H1 (cell line): ENCODE data around the gene JPH3. TPM values are rescaled to one million over a fixed set of nuclear protein-coding genes. Genes with fewer than 3 reads are reported as not detected.

ENCODE experiments used
- CTCF ChIA-PET: fragments of 300-600 bp; sonication (Branson Sonifier 250); formaldehyde crosslinking; loops from one replicate; lab custom pipeline; 2021; ENCODE audit not compliant: partially characterized antibody; lab: Charles Lee
- POLR2A ChIA-PET: fragments of 300-600 bp; sonication (Branson Sonifier 250); formaldehyde crosslinking; loops from one replicate; lab custom pipeline; 2021; ENCODE audit warnings: inconsistent platforms; ENCODE audit not compliant: partially characterized antibody; lab: Charles Lee
- DNase-seq, 2 experiments: peaks; one replicate each; pipeline versions ENCODE4 v3.0.0 to v3.0.0-alpha.2; 2010 to 2022; ENCODE audit warnings: low spot score in 2 of 2, low read depth in 1 of 2, mixed read lengths in 1 of 2
- FAIRE-seq: peaks from 2 replicates; lab custom pipeline; 2011; peaks lifted over from hg19 to GRCh38; lab: Jason Lieb, UNC
- H2AFZ ChIP-seq: 2 replicates; pipeline ENCODE4 v1.8.1; 2012; ENCODE audit warnings: low read length, inconsistent platforms
- H2AK5ac ChIP-seq: 2 replicates; pipeline ENCODE4 v1.6.1; 2013; ENCODE audit warnings: low read depth, low read length
- H2BK120ac ChIP-seq: replicated peaks from 2 replicates; pipeline ENCODE3; 2013; ENCODE audit warnings: low read depth, low read length, inconsistent platforms
- H2BK12ac ChIP-seq: 2 replicates; pipeline ENCODE4 v1.6.1; 2013; ENCODE audit warnings: low read depth, low read length
- H2BK15ac ChIP-seq: 2 replicates; pipeline ENCODE4 v1.6.1; 2013; ENCODE audit warnings: low read length
- H2BK20ac ChIP-seq: 2 replicates; pipeline ENCODE4 v1.6.1; 2013; ENCODE audit warnings: low read length
- H2BK5ac ChIP-seq: 2 replicates; pipeline ENCODE4 v1.6.1; 2013; ENCODE audit warnings: low read depth, low read length
- H3K14ac ChIP-seq: 2 replicates; pipeline ENCODE4 v1.6.1; 2013; ENCODE audit warnings: inconsistent platforms; ENCODE audit not compliant: insufficient read length
- H3K18ac ChIP-seq: 2 replicates; pipeline ENCODE4 v1.6.1; 2013; ENCODE audit warnings: low read length; ENCODE audit errors: extremely low read depth
- H3K23ac ChIP-seq: 2 replicates; pipeline ENCODE4 v1.6.1; 2013; ENCODE audit warnings: inconsistent platforms; ENCODE audit not compliant: insufficient read length
- H3K23me2 ChIP-seq: 2 replicates; pipeline ENCODE4 v1.6.1; 2013; ENCODE audit warnings: low read depth, low read length
- H3K27ac ChIP-seq: 2 replicates; pipeline ENCODE4 v1.6.1; 2011; ENCODE audit warnings: low read depth, low read length, inconsistent platforms
- H3K27me3 ChIP-seq, 4 experiments: replicated peaks in 1 of 4; 1 replicate in 1 of 4; 2 replicates in 3 of 4; pipeline versions ENCODE4 v1.6.1 to v1.8.1; 2011 to 2013; ENCODE audit warnings: low read length in 3 of 4, mild to moderate bottlenecking in 3 of 4, inconsistent platforms in 2 of 4, mixed read lengths in 2 of 4, moderate library complexity in 1 of 4; ENCODE audit not compliant: control insufficient read depth in 3 of 4, insufficient read depth in 3 of 4; ENCODE audit errors: extremely low read depth in 1 of 4
- H3K36me3 ChIP-seq, 4 experiments: 2 replicates each; pipeline versions ENCODE4 v1.6.1 to v1.8.1; 2011 to 2013; ENCODE audit warnings: mild to moderate bottlenecking in 4 of 4, low read length in 3 of 4, moderate library complexity in 2 of 4, control low read depth in 1 of 4, inconsistent platforms in 1 of 4; ENCODE audit not compliant: insufficient read depth in 4 of 4, control insufficient read depth in 2 of 4
- H3K4ac ChIP-seq: replicated peaks from 2 replicates; pipeline ENCODE3; 2013; ENCODE audit warnings: low read length, low read depth, mixed read lengths, inconsistent platforms; ENCODE audit not compliant: insufficient read length
- H3K4me1 ChIP-seq, 4 experiments: replicated peaks in 1 of 4; 1 replicate in 1 of 4; 2 replicates in 3 of 4; pipeline versions ENCODE4 v1.6.1 to v1.8.1; 2011 to 2013; ENCODE audit warnings: low read length in 3 of 4, inconsistent platforms in 2 of 4, mixed read lengths in 1 of 4; ENCODE audit not compliant: insufficient read depth in 4 of 4, control insufficient read depth in 3 of 4
- H3K4me2 ChIP-seq, 2 experiments: 2 replicates each; pipeline versions ENCODE4 v1.6.1 to v1.8.1; 2011 to 2013; ENCODE audit warnings: low read depth in 2 of 2, low read length in 2 of 2, control low read depth in 1 of 2, inconsistent platforms in 1 of 2, mild to moderate bottlenecking in 1 of 2; ENCODE audit not compliant: insufficient read depth in 1 of 2
- H3K4me3 ChIP-seq, 4 experiments: fragments of 200-600, 300-600 bp in 1 of 4; sonication (generic), shearing (Covaris generic), sonication (Bioruptor Twin) in 1 of 4; 2 replicates each; pipeline versions ENCODE4 v1.5.1 to v1.8.1; 2011 to 2016; ENCODE audit warnings: low read length in 4 of 4, low read depth in 3 of 4, control low read depth in 2 of 4, inconsistent platforms in 2 of 4, mild to moderate bottlenecking in 2 of 4, mixed read lengths in 1 of 4, moderate library complexity in 1 of 4; ENCODE audit not compliant: insufficient read depth in 2 of 4; ENCODE audit errors: extremely low read depth in 1 of 4
- H3K56ac ChIP-seq: replicated peaks from 2 replicates; pipeline ENCODE3; 2013; ENCODE audit warnings: low read depth, mild to moderate bottlenecking, mixed read lengths, low read length, inconsistent platforms; ENCODE audit not compliant: insufficient read length
- H3K79me1 ChIP-seq: 2 replicates; pipeline ENCODE4 v1.6.1; 2013; ENCODE audit warnings: low read depth, low read length, control low read depth
- H3K79me2 ChIP-seq, 2 experiments: 2 replicates each; pipeline versions ENCODE4 v1.6.1 to v1.8.1; 2012 to 2013; ENCODE audit warnings: low read length in 2 of 2, mild to moderate bottlenecking in 2 of 2, inconsistent platforms in 1 of 2; ENCODE audit not compliant: insufficient read depth in 2 of 2, control insufficient read depth in 1 of 2
- H3K9ac ChIP-seq, 4 experiments: replicated peaks in 1 of 4; 1 replicate in 1 of 4; 2 replicates in 3 of 4; pipeline versions ENCODE4 v1.6.1 to v1.8.1; 2011 to 2013; ENCODE audit warnings: low read depth in 3 of 4, low read length in 3 of 4, control low read depth in 2 of 4, mild to moderate bottlenecking in 2 of 4, moderate library complexity in 2 of 4, inconsistent platforms in 1 of 4; ENCODE audit errors: extremely low read depth in 1 of 4
- H3K9me3 ChIP-seq, 2 experiments: 2 replicates each; pipeline versions ENCODE4 v1.6.1 to v1.8.1; 2012 to 2013; ENCODE audit warnings: mild to moderate bottlenecking in 2 of 2, moderate library complexity in 2 of 2, control low read depth in 1 of 2, inconsistent platforms in 1 of 2, low read depth in 1 of 2, low read length in 1 of 2, mixed read lengths in 1 of 2; ENCODE audit not compliant: insufficient read depth in 2 of 2
- H4K20me1 ChIP-seq, 2 experiments: replicated peaks in 1 of 2; 2 replicates each; pipeline versions ENCODE3 to v1.8.1; 2011 to 2013; ENCODE audit warnings: inconsistent platforms in 2 of 2, low read length in 2 of 2, mild to moderate bottlenecking in 1 of 2; ENCODE audit not compliant: insufficient read depth in 2 of 2, control insufficient read depth in 1 of 2
- H4K5ac ChIP-seq: 2 replicates; pipeline ENCODE4 v1.6.1; 2013; ENCODE audit warnings: low read length, low read depth, mixed read lengths, inconsistent platforms; ENCODE audit not compliant: insufficient read length
- H4K8ac ChIP-seq: 2 replicates; pipeline ENCODE4 v1.8.0; 2013; ENCODE audit warnings: mild to moderate bottlenecking, moderate library complexity, low read length, inconsistent platforms; ENCODE audit not compliant: insufficient read depth; ENCODE audit errors: extremely low read depth
- H4K91ac ChIP-seq: replicated peaks from 2 replicates; pipeline ENCODE3; 2013; ENCODE audit warnings: low read length, mixed read lengths, inconsistent platforms; ENCODE audit not compliant: insufficient read length
- RAD21 ChIP-seq, 2 experiments: IDR thresholded peaks in 1 of 2; conservative IDR thresholded peaks in 1 of 2; 2 replicates each; pipeline ENCODE4 v1.6.1; 2011; ENCODE audit warnings: low read depth in 2 of 2, low read length in 2 of 2, improper control_type of control experiment in 1 of 2, inconsistent platforms in 1 of 2, mild to moderate bottlenecking in 1 of 2, moderate library complexity in 1 of 2
- SP4 ChIP-seq: IDR thresholded peaks from 2 replicates; pipeline ENCODE4 v1.6.1; 2012; ENCODE audit warnings: low read length, inconsistent platforms
- WGBS, 2 experiments: shearing (Covaris generic) in 1 of 2; methylation state at CpG; one replicate each; pipeline versions ENCODE4 v1.1.6 to v1.1.7; 2013 to 2015; ENCODE audit warnings: low lambda C conversion rate in 2 of 2, mixed read lengths in 2 of 2, inconsistent platforms in 1 of 2, low coverage in 1 of 2, missing lambda C conversion rate in 1 of 2; ENCODE audit not compliant: insufficient replicate concordance in 2 of 2, insufficient coverage in 1 of 2, insufficient read length in 1 of 2; ENCODE audit errors: extremely low coverage in 1 of 2, missing lambda C conversion rate in 1 of 2; 5-methylcytosine and 5-hydroxymethylcytosine counted together
- polyA plus RNA-seq, 7 experiments: library from polyadenylated mRNA; depleted of rRNA in 3 of 7; stranded (reverse) in 5 of 7; unstranded in 2 of 7; fragments of >200 nt in 5 of 7; fragments of 200-250 nt in 2 of 7; gene quantifications; 1 replicate in 5 of 7; 2 replicates in 1 of 7; 4 replicates in 1 of 7; pipeline versions ENCODE4 v1.2.1 to v1.2.3, GENCODE V29; 2011 to 2013; ENCODE audit warnings: missing spikeins in 2 of 7, mixed read lengths in 2 of 7
- total RNA-seq: library from RNA; stranded (reverse); fragmentation: NEBNext Ultra II Directional; extraction: Animal tissue kit (Norgen Biotek cat#: 25700); gene quantifications from 2 replicates; pipeline ENCODE4 v1.2.1, GENCODE V29; 2021
- TF ChIP-seq, protein P1 (sequence below): IDR thresholded peaks from 2 replicates; pipeline ENCODE4 v1.6.1; 2011; ENCODE audit warnings: low read length, improper control_type of control experiment

JPH3 gene
- total and polyA plus RNA-seq, 2 of the 8 experiments (the other 6 are each of a cell fraction or from before 2014, with no cell fraction given) = 10.3 to 28.3 TPM

DNA sequence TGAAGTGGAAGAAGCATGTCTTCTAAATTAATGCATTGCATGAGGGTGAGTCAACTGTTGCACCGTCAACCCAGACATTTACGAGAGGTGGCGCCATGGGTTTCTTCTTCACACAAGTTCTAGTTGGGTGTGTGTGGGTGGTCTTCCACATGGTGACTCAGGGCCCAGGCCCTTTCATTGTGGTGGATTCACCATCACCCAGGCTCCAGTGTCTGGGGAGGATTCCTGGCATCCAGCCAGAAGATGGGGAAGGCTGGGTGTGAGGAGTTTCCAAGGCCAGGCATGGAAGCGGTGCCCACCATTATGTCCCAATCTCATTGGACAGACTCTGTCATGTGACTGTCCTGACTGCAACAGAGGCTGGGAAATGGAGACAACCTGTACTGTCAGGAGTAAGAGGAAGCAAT, 21.4 kb upstream of the JPH3 start:
- no peak for DNase-seq
- no peak overlapping the region for H3K9ac ChIP-seq
- FAIRE-seq = no peak
- no peaks in the 10 kb centered on the region for H3K79me1 ChIP-seq
- no peak overlapping the region for H2BK120ac ChIP-seq
- H2AK5ac ChIP-seq = no peak overlapping the region
- no peak overlapping the region for H3K4me3 ChIP-seq
- no peak overlapping the region for H4K5ac ChIP-seq
- 0 out of 7 replicates have a peak, but pooled peaks cover 0 to 2% (median 0%) of the 10 kb centered on the region in 4 experiments for H3K27me3 ChIP-seq
- TF ChIP-seq, protein P1, sequence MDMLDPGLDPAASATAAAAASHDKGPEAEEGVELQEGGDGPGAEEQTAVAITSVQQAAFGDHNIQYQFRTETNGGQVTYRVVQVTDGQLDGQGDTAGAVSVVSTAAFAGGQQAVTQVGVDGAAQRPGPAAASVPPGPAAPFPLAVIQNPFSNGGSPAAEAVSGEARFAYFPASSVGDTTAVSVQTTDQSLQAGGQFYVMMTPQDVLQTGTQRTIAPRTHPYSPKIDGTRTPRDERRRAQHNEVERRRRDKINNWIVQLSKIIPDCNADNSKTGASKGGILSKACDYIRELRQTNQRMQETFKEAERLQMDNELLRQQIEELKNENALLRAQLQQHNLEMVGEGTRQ = peak; percentile 14; the same call in 1 of the 2 replicates
- TF ChIP-seq SP4 (no peak), RAD21 (IDR thresholded peaks at IDR 0.05 in 1 of 2, conservative IDR thresholded peaks at IDR 0.05 in 1 of 2; ENCODE audit: low read depth in 2 of 2, low read length in 2 of 2) (peak; percentile 11 to 18; a peak in 2 of 4 replicates)
- H4K20me1 ChIP-seq = no peaks in the 10 kb centered on the region
- H2BK20ac ChIP-seq = no peak overlapping the region
- no peak overlapping the region for H4K8ac ChIP-seq
- no peak overlapping the region; the same call in 1 of the 2 replicates for H3K18ac ChIP-seq
- H2BK12ac ChIP-seq = no peak overlapping the region
- H3K14ac ChIP-seq = no peak overlapping the region
- peaks cover 3 to 22% (median 15%) of the 10 kb centered on the region in 4 experiments for H3K4me1 ChIP-seq
- ChIA-PET CTCF (interaction anchor here (0.6 to 12.2 kb wide), 5 partner anchors 8 to 73 kb away, joined by 3 to 231 read pairs (median 8); no protein-coding TSS in a partner anchor), POLR2A (no interaction called here)
- no peak overlapping the region for H3K23ac ChIP-seq
- H4K91ac ChIP-seq = no peak overlapping the region
- H2BK5ac ChIP-seq = no peak overlapping the region
- no peaks in the 10 kb centered on the region for H3K79me2 ChIP-seq
- no peak overlapping the region for H3K27ac ChIP-seq
- peak overlapping the region; percentile 55; the same call in 1 of the 2 replicates for H2BK15ac ChIP-seq
- WGBS, 2 experiments = 98% methylated on average over 4 of the region's 4 CpGs; no CpG with 5 or more reads in 1 of the 2 experiments
- no peaks in the 10 kb centered on the region for H3K36me3 ChIP-seq
- H3K9me3 ChIP-seq = no peaks in the 10 kb centered on the region
- H3K4ac ChIP-seq = no peak overlapping the region
- no peak overlapping the region for H3K4me2 ChIP-seq
- H3K56ac ChIP-seq = no peak overlapping the region
- H3K23me2 ChIP-seq = no peaks in the 10 kb centered on the region
- H2AFZ ChIP-seq = no peak overlapping the region
